ENCODE data around the gene SLC25A19.

DNA sequence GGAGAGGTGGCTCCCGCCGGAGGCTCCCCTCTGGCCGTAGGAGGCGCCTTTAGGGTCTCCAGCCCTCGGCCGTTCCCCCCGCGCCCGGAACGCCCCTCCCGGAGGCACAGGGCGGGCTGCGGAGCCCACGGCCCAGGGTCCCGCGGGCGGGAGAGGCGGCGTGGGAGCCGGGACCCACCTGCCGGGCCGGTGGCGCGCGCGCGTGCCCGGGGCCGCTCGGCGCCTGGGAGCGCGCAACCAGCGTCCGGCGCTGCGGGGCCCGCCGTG is 18.3 kb downstream of the SLC25A19 start, which contains the start of gene MIF4GD:
- TF ChIP-seq, protein P1, sequence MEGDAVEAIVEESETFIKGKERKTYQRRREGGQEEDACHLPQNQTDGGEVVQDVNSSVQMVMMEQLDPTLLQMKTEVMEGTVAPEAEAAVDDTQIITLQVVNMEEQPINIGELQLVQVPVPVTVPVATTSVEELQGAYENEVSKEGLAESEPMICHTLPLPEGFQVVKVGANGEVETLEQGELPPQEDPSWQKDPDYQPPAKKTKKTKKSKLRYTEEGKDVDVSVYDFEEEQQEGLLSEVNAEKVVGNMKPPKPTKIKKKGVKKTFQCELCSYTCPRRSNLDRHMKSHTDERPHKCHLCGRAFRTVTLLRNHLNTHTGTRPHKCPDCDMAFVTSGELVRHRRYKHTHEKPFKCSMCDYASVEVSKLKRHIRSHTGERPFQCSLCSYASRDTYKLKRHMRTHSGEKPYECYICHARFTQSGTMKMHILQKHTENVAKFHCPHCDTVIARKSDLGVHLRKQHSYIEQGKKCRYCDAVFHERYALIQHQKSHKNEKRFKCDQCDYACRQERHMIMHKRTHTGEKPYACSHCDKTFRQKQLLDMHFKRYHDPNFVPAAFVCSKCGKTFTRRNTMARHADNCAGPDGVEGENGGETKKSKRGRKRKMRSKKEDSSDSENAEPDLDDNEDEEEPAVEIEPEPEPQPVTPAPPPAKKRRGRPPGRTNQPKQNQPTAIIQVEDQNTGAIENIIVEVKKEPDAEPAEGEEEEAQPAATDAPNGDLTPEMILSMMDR (IDR thresholded peaks at IDR 0.05; ENCODE audit: insufficient read depth, low read depth, low read length), result no peak
- TF ChIP-seq EZH2 (IDR thresholded peaks at IDR 0.05; ENCODE audit: insufficient read depth, low read length), result no peak
